RWPE2 (cell line): Measurements from ENCODE around the gene NTF4.
"Not testable (repeated sequence)": the region's sequence is repeated elsewhere in the genome, so short reads cannot be mapped to it uniquely, and the experiment has no call there.

Experiments
- ATAC-seq: fragments of 200-7000 bp; cut with Tn5 transposase; 3 replicates; pipeline ENCODE4 v1.9.1; 2021; ENCODE audit warnings: low read depth
- DNase-seq: peaks from one replicate; pipeline ENCODE4 v3.0.0-alpha.2; 2020; ENCODE audit warnings: low spot score
- H3K27ac ChIP-seq: fragments of 450-650 bp; 2 replicates; pipeline ENCODE4 v1.5.1; 2017; ENCODE audit warnings: mild to moderate bottlenecking; ENCODE audit not compliant: poor library complexity, severe bottlenecking
- H3K27me3 ChIP-seq: fragments of 250-450 bp; sonication (Bioruptor Pico); 2 replicates; pipeline ENCODE4 v1.5.1; 2021; ENCODE audit warnings: mild to moderate bottlenecking, moderate library complexity; ENCODE audit not compliant: insufficient read depth, poor library complexity, severe bottlenecking
- H3K36me3 ChIP-seq: fragments of 250-450 bp; sonication (Bioruptor Pico); 2 replicates; pipeline ENCODE4 v1.5.1; 2020; ENCODE audit warnings: low read depth, mild to moderate bottlenecking, moderate library complexity
- H3K4me1 ChIP-seq: fragments of 250-450 bp; sonication (Bioruptor Pico); 2 replicates; pipeline ENCODE4 v1.5.1; 2021; ENCODE audit warnings: mild to moderate bottlenecking, moderate library complexity; ENCODE audit not compliant: insufficient read depth, poor library complexity, severe bottlenecking
- H3K4me3 ChIP-seq: fragments of 250-450 bp; sonication (Bioruptor Pico); 2 replicates; pipeline ENCODE4 v1.5.1; 2021; ENCODE audit warnings: mild to moderate bottlenecking, moderate library complexity; ENCODE audit not compliant: severe bottlenecking
- H3K9me3 ChIP-seq: fragments of 250-450 bp; sonication (Bioruptor Pico); 2 replicates; pipeline ENCODE4 v1.5.1; 2021; ENCODE audit warnings: mild to moderate bottlenecking, moderate library complexity; ENCODE audit not compliant: severe bottlenecking
- TF ChIP-seq, protein P1 (sequence below): fragments of 450-650 bp; IDR thresholded peaks from one replicate; pipeline ENCODE4 v1.5.1; 2017; ENCODE audit warnings: mild to moderate bottlenecking, moderate library complexity; ENCODE audit not compliant: poor library complexity, severe bottlenecking

Gene NTF4

DNA sequence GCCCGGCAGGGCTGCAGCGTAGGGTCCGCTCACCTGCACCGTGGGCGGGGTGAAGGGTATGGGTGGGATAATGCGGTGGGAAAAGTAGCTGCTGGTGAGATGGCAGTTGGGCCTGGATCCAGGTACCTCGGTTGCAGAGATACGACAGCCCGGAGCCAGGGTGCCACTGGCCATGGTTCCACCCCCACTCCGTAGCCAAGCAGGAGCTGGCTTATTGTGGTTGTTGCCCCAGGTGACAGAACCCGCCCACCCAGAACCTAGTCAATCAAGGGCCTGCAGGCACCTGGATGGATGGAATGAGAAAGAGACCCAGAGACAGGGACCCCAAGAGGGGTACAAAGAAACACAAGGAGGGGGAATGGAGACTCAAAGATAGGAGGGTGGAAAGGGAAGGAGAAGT, 44.3 kb downstream of the NTF4 start:
- ATAC-seq (no peak), DNase-seq (no peak)
- no peak overlapping the region for H3K27ac ChIP-seq
- TF ChIP-seq, protein P1, sequence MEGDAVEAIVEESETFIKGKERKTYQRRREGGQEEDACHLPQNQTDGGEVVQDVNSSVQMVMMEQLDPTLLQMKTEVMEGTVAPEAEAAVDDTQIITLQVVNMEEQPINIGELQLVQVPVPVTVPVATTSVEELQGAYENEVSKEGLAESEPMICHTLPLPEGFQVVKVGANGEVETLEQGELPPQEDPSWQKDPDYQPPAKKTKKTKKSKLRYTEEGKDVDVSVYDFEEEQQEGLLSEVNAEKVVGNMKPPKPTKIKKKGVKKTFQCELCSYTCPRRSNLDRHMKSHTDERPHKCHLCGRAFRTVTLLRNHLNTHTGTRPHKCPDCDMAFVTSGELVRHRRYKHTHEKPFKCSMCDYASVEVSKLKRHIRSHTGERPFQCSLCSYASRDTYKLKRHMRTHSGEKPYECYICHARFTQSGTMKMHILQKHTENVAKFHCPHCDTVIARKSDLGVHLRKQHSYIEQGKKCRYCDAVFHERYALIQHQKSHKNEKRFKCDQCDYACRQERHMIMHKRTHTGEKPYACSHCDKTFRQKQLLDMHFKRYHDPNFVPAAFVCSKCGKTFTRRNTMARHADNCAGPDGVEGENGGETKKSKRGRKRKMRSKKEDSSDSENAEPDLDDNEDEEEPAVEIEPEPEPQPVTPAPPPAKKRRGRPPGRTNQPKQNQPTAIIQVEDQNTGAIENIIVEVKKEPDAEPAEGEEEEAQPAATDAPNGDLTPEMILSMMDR: no peak
- no peaks in the 10 kb centered on the region for H3K36me3 ChIP-seq
- H3K27me3 ChIP-seq: no peaks in the 10 kb centered on the region
- no peaks in the 10 kb centered on the region for H3K9me3 ChIP-seq
- no peaks in the 10 kb centered on the region for H3K4me1 ChIP-seq
- H3K4me3 ChIP-seq: no peak overlapping the region

DNA sequence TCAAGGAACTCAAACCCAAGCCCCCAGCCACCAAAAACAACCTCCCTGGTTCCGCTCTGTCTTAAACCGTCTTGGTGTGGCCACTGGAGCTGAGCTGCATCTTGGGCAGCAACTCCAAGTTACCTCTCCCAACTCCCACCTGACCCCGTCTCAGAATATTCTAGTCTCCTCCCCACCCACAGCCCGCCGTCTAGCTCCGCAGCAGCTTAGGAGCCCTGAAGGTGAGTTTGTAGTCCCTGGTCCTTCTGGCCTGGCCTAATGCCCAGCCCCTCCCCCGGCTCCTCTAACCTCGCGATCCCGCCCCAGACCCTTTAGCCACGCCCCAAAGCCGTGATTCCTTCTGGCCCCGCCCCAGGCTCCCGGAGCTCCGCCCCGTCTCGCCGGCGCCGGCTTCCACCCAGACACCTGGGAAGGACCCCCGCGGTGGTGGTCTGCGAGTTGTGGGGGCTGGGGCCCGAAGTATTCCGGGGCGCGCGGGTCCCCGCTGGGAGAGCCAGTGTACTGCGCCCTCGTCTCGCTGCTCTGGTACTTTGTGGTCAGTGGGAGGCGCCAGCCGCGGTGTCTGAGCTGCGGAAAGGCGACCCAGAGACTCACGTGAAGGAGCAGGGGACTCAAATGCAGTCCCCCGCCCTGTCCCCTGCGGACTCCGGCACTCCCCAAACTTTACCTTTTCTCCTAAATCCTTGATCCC, 45.2 kb downstream of the NTF4 start:
- Histone ChIP-seq H3K27ac (peak overlapping the region; percentile 64), H3K4me3 (peak overlapping the region; percentile 41), H3K36me3 (peaks cover 7% of the 10 kb centered on the region), H3K9me3 (no peaks in the 10 kb centered on the region), H3K27me3 (no peaks in the 10 kb centered on the region), H3K4me1 (no peaks in the 10 kb centered on the region)
- TF ChIP-seq, protein P1: peak; percentile 11
- ATAC-seq: peak; percentile 63
- peak; percentile 84 for DNase-seq

DNA sequence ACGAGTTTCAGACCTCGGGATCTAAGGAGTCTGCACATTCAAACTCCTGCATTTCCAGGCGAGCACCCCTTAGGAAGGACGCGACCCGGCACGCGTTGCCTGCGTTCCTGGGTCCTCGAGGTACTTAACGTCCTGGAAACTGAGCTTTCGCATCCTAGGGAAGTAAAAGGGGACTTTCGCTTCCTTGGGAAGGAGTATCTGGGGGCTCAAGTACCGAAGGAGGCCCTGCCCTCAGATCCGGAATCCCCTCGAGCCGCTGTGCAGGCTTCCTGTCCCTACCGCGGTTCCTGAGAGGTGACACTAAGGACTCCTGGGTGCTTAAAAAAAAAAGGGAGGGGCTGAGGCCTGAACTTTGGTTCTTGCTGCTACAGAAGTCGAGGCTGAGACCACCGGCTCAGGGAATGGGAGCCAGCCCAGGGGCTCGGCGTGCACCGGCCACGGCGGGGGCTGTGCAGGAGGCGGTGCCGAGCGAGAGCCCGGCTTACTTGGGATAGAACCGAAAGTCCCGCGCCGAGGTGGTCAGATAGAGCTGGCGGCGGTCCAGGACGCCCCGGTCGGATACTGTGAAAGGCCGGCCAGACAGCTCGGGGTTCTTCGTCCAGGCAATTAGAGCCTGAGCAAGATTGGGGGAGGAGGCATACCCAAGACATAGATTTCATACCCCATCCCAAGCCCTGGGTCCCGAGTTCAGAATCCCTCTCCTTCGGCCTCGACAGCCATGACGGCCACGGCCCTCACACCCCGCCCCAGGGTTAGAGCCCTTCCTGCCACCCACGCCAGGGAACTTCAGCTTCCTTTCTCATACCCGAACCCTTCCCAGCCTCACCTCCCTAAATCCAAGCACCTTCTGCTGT, 46.0 kb downstream of the NTF4 start:
- not testable (repeated sequence) for H3K4me1 ChIP-seq, H3K9me3 ChIP-seq, H3K36me3 ChIP-seq, DNase-seq, H3K27me3 ChIP-seq
- ATAC-seq: peak; percentile 5; the same call in 2 of the 3 replicates
- H3K27ac ChIP-seq: peak overlapping the region; percentile 64
- peak overlapping the region; percentile 41 for H3K4me3 ChIP-seq

DNA sequence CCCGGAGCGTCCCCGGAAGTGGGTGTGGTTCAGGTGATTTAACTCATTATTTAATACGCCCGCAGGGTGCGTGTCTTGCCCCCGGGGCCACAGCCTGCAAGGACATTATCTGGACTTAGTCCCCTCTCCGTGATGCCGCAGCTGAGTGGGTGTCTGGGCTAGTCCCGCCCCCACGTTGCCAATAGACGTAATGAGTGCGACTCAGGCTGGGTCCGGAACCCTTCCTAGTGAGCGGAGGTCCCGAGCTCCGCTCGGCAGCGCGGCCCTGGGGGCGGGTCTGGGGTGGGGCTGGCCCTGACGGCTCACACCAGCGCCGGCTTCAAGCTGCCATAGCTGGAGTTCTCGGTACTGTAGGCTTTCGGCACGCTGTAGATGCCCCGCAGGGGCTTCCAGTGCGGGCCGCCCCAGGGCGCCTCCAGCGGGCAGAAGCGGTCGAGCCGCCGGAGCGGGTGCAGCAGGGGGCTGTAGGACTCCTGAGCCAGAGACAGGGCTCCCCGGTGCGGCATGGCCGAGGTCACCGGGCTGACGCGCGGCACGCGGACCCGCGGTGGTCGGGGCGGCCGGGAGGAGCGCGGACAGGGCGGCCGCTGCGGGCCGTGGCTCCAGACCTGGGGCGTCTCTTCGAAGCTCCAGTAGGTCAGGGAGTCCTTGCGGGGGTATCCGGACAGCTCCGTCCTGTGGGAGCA, 46.8 kb downstream of the NTF4 start:
- Histone ChIP-seq H3K36me3 (peaks cover 8% of the 10 kb centered on the region), H3K4me3 (peak overlapping the region; percentile 41), H3K9me3 (no peaks in the 10 kb centered on the region), H3K27me3 (no peaks in the 10 kb centered on the region), H3K4me1 (no peaks in the 10 kb centered on the region), H3K27ac (peak overlapping the region; percentile 64)
- DNase-seq: peak; percentile 66
- ATAC-seq: peak; percentile 65
- TF ChIP-seq, protein P1: peak; percentile 52

DNA sequence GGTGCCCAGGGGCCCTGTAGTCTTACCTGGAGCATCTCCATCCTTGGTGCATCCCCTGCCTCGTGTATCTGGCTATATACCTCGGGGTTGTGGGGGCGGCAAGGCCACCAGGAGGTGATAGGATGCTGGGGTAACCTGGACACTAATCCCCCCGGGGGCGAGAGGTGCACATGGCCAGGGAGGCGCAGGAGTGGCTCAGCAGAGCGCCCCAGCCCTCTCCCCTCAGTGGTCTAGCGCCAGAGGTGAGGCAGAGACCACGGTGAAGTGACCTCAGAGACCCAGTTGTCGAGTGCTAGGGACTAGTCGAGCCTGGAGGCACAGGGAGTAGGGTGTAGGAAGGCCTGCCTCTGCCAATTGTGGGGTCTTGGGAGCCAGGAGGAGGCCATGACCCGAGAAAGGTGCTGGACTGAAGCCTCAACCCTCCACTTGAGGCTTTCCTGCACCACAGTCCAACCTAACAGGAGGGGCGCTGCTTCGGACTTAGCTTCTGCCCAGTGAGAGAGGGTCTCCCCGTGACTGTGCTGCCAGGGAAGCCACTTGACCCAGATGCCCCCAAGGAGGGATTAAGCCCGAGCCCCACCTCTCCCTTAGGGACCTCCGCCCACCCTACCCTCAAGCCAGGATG, 47.5 kb downstream of the NTF4 start, which contains the start of gene LHB:
TSS of gene LHB (minus strand) at position 51 of the 625 bp plus-strand sequence. CDS start at position 41, 10 bp downstream.
- DNase-seq (no peak), ATAC-seq (no peak)
- H3K4me1 ChIP-seq: no peaks in the 10 kb centered on the region
- no peaks in the 10 kb centered on the region for H3K9me3 ChIP-seq
- H3K4me3 ChIP-seq: peak within 1 kb of the TSS; percentile 41
- TF ChIP-seq, protein P1: no peak
- H3K27ac ChIP-seq: peak within 1 kb of the TSS; percentile 64
- peaks cover 15% of the 10 kb centered on the region for H3K36me3 ChIP-seq
- H3K27me3 ChIP-seq: no peaks in the 10 kb centered on the region
